ENCODE measurements around the gene PSAT1.

- TF ChIP-seq HNRNPL (IDR thresholded peaks at IDR 0.05; ENCODE audit: low read depth, low read length): no peak
- no peak for TF ChIP-seq SKI (IDR thresholded peaks at IDR 0.05; ENCODE audit: partially characterized antibody)
- no peak for TF ChIP-seq FOXM1 (CRISPR knock-in tag; IDR thresholded peaks at IDR 0.05)
- no peak for TF ChIP-seq POLR2AphosphoS5 (IDR thresholded peaks at IDR 0.05; ENCODE audit: low read depth, low read length)
- TF ChIP-seq HNF1A (IDR thresholded peaks at IDR 0.05; ENCODE audit: low read depth): no peak
- no peak for TF ChIP-seq HNF1A (CRISPR knock-in tag; IDR thresholded peaks at IDR 0.05; ENCODE audit: borderline replicate concordance)
- no peak for TF ChIP-seq CHD2 (IDR thresholded peaks at IDR 0.05; ENCODE audit: low read depth, low read length)
- TF ChIP-seq PRPF4 (IDR thresholded peaks at IDR 0.05; ENCODE audit: low read depth, low read length, poor library complexity, severe bottlenecking): no peak
- TF ChIP-seq GABPA (IDR thresholded peaks at IDR 0.05; ENCODE audit: low read depth, low read length): no peak
- TF ChIP-seq GABPA (CRISPR knock-in tag; IDR thresholded peaks at IDR 0.05; ENCODE audit: low read depth): no peak
- no peak for TF ChIP-seq ZBTB49 (CRISPR knock-in tag; IDR thresholded peaks at IDR 0.05; ENCODE audit: borderline replicate concordance)
Observed at GRCh38 chr9:78316166-78316892, 19.4 kb downstream of the PSAT1 start.

Data from HepG2 (cell line).